ENCODE data around the gene AKR1B15.

Gene AKR1B15

GRCh38 chr7:134619627-134620331 is 70.9 kb downstream of the AKR1B15 start:
- no peak for DNase-seq

- DNase-seq = no peak
Measured at GRCh38 chr7:134622303-134622995, 73.5 kb downstream of the AKR1B15 start.

- no peak for DNase-seq
Measured at GRCh38 chr7:134623193-134623592, 74.3 kb downstream of the AKR1B15 start.

- DNase-seq = no peak
Measured at GRCh38 chr7:134625550-134625949, 76.6 kb downstream of the AKR1B15 start.

GRCh38 chr7:134627109-134627774 is 78.3 kb downstream of the AKR1B15 start:
- DNase-seq = no peak

GRCh38 chr7:134627775-134628153 is 78.9 kb downstream of the AKR1B15 start:
- no peak for DNase-seq

- no peak for DNase-seq
Measured at GRCh38 chr7:134629445-134629844, 80.5 kb downstream of the AKR1B15 start.
